GM23338 (cell line): ENCODE data around the gene LRRTM1. TPM values are rescaled to one million over a fixed set of nuclear protein-coding genes. Genes with fewer than 3 reads are reported as not detected.

Experiments used
- ATAC-seq: fragments of 200-7000 bp; cut with Tn5 transposase; 3 replicates; pipeline ENCODE4 v1.9.1; 2020
- DNase-seq: peaks from one replicate; pipeline ENCODE4 v3.0.0-alpha.2; 2015; ENCODE audit warnings: low spot score
- H2AFZ ChIP-seq: fragments of 200-600 bp; sonication (generic); 2 replicates; pipeline ENCODE4 v1.8.0; 2016; ENCODE audit warnings: antibody characterized with exemption, mild to moderate bottlenecking, moderate library complexity
- H3F3A ChIP-seq: fragments of 200-600 bp; sonication (generic); replicated peaks from 2 replicates; pipeline ENCODE4 v1.8.0; 2017; ENCODE audit warnings: antibody characterized with exemption, mixed run types, low read depth
- H3K27ac ChIP-seq: fragments of 200-600 bp; sonication (generic); 2 replicates; pipeline ENCODE4 v1.6.1; 2016; ENCODE audit warnings: low read depth
- H3K27me3 ChIP-seq: fragments of 200-600 bp; sonication (generic); 2 replicates; pipeline ENCODE4 v1.8.0; 2016; ENCODE audit warnings: mild to moderate bottlenecking, mixed run types, moderate library complexity; ENCODE audit not compliant: insufficient read depth
- H3K36me3 ChIP-seq: fragments of 200-600 bp; sonication (generic); 2 replicates; pipeline ENCODE4 v1.8.0; 2016; ENCODE audit warnings: mild to moderate bottlenecking; ENCODE audit not compliant: insufficient read depth
- H3K4me1 ChIP-seq: fragments of 200-600 bp; sonication (generic); 2 replicates; pipeline ENCODE4 v1.8.0; 2016; ENCODE audit warnings: mild to moderate bottlenecking, moderate library complexity; ENCODE audit not compliant: insufficient read depth
- H3K4me2 ChIP-seq: fragments of 200-600 bp; sonication (generic); 2 replicates; pipeline ENCODE4 v1.7.1; 2017; ENCODE audit warnings: mixed run types
- H3K4me3 ChIP-seq: fragments of 200-600 bp; sonication (generic); 2 replicates; pipeline ENCODE4 v1.6.1; 2016; ENCODE audit warnings: mixed run types
- H3K79me2 ChIP-seq: fragments of 200-600 bp; sonication (generic); replicated peaks from 2 replicates; pipeline ENCODE4 v1.8.0; 2017; ENCODE audit warnings: mild to moderate bottlenecking; ENCODE audit not compliant: insufficient read depth
- H3K9me2 ChIP-seq: fragments of 200-600 bp; sonication (generic); 2 replicates; pipeline ENCODE4 v1.8.0; 2017; ENCODE audit not compliant: insufficient read depth
- H4K20me1 ChIP-seq: fragments of 200-600 bp; sonication (generic); replicated peaks from 2 replicates; pipeline ENCODE4 v1.8.0; 2017; ENCODE audit warnings: mild to moderate bottlenecking; ENCODE audit not compliant: insufficient read depth
- H3K27ac Mint-ChIP-seq: 2 replicates; pipeline ENCODE4 v1.8.0; 2020; ENCODE audit warnings: inconsistent platforms, mild to moderate bottlenecking, moderate library complexity, mixed read lengths
- H3K27me3 Mint-ChIP-seq: 3 replicates; pipeline ENCODE4 v1.8.0; 2022; ENCODE audit warnings: low read depth, mild to moderate bottlenecking, moderate library complexity, mixed read lengths, inconsistent platforms; ENCODE audit not compliant: insufficient read depth, poor library complexity
- H3K36me3 Mint-ChIP-seq: 3 replicates; pipeline ENCODE4 v1.8.0; 2021; ENCODE audit warnings: low read depth, mild to moderate bottlenecking, inconsistent platforms, moderate library complexity, mixed read lengths
- H3K4me1 Mint-ChIP-seq: 3 replicates; pipeline ENCODE4 v1.8.0; 2020; ENCODE audit warnings: mild to moderate bottlenecking, inconsistent platforms, mixed read lengths
- H3K4me3 Mint-ChIP-seq: 3 replicates; pipeline ENCODE4 v1.8.0; 2021; ENCODE audit warnings: moderate library complexity, mild to moderate bottlenecking, inconsistent platforms, mixed read lengths
- H3K9me3 Mint-ChIP-seq: 3 replicates; pipeline ENCODE4 v1.8.0; 2020; ENCODE audit warnings: moderate library complexity, mild to moderate bottlenecking, inconsistent platforms, mixed read lengths
- CREB1 ChIP-seq: fragments of 250-450 bp; sonication (Bioruptor Pico); IDR thresholded peaks from 2 replicates; pipeline ENCODE4 v1.5.0; 2020; ENCODE audit warnings: low read depth, mild to moderate bottlenecking, moderate library complexity
- EZH2 ChIP-seq: fragments of 200-600 bp; sonication (generic); IDR thresholded peaks from one replicate; pipeline ENCODE4 v1.8.0; 2017; ENCODE audit warnings: antibody characterized with exemption, mild to moderate bottlenecking, low read depth; ENCODE audit not compliant: unreplicated experiment
- polyA plus RNA-seq: library from polyadenylated mRNA; unstranded; fragments of >200 nt; fragmentation: Nextera tagmentation; extraction: Ambion mirVana; gene quantifications from 2 replicates; pipeline ENCODE4 v1.2.1, GENCODE V29; 2016
- total RNA-seq: library from RNA; depleted of rRNA; stranded (reverse); fragments of >200 nt; shearing (Covaris generic); gene quantifications from 2 replicates; pipeline ENCODE4 v1.2.3, GENCODE V29; 2014
- TF ChIP-seq, protein P1 (sequence below): fragments of 250-450 bp; sonication (Bioruptor Pico); IDR thresholded peaks from 2 replicates; pipeline ENCODE4 v1.5.0; 2020; ENCODE audit warnings: mild to moderate bottlenecking, moderate library complexity
- TF ChIP-seq, protein P2 (sequence below): IDR thresholded peaks from 2 replicates; pipeline ENCODE4 v1.6.1; 2016; ENCODE audit warnings: antibody characterized with exemption
- TF ChIP-seq, protein P3 (sequence below): IDR thresholded peaks from one replicate; pipeline ENCODE4 v1.6.1; 2018; ENCODE audit warnings: antibody characterized with exemption; ENCODE audit not compliant: unreplicated experiment

Gene LRRTM1
- total and polyA plus RNA-seq, 2 experiments from 2014 or later = 0.34 to 1.3 TPM

DNA sequence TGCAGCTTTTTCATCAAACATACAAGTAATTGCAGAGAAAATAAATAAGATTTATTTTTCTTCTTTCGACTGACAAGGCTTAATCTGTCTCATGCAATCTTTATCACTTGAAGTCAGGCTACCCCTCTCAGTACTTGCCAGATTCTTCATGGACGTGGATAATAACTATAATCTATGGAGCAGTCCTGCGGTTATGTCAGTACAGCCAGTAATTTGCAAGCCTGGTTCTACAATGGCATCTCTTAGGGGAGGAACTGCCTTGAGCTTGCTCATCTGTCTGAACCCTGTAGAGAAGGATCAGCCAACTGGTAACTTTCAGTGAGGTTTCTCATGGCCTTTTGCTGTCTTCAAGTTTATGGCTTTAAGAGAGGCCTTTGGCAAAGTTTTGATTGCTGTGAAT is 35.5 kb upstream of the LRRTM1 start (continued):
- TF ChIP-seq, protein P1, sequence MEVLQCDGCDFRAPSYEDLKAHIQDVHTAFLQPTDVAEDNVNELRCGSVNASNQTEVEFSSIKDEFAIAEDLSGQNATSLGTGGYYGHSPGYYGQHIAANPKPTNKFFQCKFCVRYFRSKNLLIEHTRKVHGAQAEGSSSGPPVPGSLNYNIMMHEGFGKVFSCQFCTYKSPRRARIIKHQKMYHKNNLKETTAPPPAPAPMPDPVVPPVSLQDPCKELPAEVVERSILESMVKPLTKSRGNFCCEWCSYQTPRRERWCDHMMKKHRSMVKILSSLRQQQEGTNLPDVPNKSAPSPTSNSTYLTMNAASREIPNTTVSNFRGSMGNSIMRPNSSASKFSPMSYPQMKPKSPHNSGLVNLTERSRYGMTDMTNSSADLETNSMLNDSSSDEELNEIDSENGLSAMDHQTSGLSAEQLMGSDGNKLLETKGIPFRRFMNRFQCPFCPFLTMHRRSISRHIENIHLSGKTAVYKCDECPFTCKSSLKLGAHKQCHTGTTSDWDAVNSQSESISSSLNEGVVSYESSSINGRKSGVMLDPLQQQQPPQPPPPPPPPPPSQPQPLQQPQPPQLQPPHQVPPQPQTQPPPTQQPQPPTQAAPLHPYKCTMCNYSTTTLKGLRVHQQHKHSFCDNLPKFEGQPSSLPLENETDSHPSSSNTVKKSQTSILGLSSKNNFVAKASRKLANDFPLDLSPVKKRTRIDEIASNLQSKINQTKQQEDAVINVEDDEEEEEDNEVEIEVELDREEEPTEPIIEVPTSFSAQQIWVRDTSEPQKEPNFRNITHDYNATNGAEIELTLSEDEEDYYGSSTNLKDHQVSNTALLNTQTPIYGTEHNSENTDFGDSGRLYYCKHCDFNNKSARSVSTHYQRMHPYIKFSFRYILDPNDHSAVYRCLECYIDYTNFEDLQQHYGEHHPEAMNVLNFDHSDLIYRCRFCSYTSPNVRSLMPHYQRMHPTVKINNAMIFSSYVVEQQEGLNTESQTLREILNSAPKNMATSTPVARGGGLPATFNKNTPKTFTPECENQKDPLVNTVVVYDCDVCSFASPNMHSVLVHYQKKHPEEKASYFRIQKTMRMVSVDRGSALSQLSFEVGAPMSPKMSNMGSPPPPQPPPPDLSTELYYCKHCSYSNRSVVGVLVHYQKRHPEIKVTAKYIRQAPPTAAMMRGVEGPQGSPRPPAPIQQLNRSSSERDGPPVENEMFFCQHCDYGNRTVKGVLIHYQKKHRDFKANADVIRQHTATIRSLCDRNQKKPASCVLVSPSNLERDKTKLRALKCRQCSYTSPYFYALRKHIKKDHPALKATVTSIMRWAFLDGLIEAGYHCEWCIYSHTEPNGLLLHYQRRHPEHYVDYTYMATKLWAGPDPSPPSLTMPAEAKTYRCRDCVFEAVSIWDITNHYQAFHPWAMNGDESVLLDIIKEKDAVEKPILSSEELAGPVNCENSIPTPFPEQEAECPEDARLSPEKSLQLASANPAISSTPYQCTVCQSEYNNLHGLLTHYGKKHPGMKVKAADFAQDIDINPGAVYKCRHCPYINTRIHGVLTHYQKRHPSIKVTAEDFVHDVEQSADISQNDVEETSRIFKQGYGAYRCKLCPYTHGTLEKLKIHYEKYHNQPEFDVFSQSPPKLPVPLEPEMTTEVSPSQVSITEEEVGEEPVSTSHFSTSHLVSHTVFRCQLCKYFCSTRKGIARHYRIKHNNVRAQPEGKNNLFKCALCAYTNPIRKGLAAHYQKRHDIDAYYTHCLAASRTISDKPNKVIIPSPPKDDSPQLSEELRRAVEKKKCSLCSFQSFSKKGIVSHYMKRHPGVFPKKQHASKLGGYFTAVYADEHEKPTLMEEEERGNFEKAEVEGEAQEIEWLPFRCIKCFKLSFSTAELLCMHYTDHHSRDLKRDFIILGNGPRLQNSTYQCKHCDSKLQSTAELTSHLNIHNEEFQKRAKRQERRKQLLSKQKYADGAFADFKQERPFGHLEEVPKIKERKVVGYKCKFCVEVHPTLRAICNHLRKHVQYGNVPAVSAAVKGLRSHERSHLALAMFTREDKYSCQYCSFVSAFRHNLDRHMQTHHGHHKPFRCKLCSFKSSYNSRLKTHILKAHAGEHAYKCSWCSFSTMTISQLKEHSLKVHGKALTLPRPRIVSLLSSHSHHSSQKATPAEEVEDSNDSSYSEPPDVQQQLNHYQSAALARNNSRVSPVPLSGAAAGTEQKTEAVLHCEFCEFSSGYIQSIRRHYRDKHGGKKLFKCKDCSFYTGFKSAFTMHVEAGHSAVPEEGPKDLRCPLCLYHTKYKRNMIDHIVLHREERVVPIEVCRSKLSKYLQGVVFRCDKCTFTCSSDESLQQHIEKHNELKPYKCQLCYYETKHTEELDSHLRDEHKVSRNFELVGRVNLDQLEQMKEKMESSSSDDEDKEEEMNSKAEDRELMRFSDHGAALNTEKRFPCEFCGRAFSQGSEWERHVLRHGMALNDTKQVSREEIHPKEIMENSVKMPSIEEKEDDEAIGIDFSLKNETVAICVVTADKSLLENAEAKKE (CRISPR knock-in tag) = no peak

DNA sequence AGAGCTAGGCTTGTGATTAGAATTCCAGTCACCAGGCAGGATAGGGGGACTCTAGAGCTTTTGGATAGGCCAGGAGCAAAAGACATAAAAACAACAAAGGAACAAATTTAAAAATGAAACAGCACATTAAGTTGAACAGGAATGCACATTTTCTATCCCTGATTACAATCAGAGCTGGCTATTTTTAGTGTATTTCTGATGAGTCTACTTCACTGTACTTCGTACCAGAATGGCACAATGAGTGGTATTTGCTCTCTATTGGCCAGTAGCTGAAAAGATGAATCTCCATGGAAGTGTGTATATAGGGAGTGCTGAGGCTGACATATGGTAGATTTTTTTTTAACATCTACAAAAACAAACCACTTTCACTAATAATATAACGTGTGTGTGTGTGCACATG is 34.2 kb upstream of the LRRTM1 start:
- H3K4me3 ChIP-seq = no peak overlapping the region
- Mint-ChIP-seq H3K36me3 (no peaks in the 10 kb centered on the region), H3K27me3 (no peaks in the 10 kb centered on the region), H3K4me1 (no peaks in the 10 kb centered on the region), H3K4me3 (no peak overlapping the region), H3K27ac (no peak overlapping the region), H3K9me3 (no peaks in the 10 kb centered on the region)
- H3F3A ChIP-seq = no peaks in the 10 kb centered on the region
- no peak for ATAC-seq
- H4K20me1 ChIP-seq = no peaks in the 10 kb centered on the region
- TF ChIP-seq, protein P2, sequence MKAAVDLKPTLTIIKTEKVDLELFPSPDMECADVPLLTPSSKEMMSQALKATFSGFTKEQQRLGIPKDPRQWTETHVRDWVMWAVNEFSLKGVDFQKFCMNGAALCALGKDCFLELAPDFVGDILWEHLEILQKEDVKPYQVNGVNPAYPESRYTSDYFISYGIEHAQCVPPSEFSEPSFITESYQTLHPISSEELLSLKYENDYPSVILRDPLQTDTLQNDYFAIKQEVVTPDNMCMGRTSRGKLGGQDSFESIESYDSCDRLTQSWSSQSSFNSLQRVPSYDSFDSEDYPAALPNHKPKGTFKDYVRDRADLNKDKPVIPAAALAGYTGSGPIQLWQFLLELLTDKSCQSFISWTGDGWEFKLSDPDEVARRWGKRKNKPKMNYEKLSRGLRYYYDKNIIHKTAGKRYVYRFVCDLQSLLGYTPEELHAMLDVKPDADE = no peak
- TF ChIP-seq, protein P3, sequence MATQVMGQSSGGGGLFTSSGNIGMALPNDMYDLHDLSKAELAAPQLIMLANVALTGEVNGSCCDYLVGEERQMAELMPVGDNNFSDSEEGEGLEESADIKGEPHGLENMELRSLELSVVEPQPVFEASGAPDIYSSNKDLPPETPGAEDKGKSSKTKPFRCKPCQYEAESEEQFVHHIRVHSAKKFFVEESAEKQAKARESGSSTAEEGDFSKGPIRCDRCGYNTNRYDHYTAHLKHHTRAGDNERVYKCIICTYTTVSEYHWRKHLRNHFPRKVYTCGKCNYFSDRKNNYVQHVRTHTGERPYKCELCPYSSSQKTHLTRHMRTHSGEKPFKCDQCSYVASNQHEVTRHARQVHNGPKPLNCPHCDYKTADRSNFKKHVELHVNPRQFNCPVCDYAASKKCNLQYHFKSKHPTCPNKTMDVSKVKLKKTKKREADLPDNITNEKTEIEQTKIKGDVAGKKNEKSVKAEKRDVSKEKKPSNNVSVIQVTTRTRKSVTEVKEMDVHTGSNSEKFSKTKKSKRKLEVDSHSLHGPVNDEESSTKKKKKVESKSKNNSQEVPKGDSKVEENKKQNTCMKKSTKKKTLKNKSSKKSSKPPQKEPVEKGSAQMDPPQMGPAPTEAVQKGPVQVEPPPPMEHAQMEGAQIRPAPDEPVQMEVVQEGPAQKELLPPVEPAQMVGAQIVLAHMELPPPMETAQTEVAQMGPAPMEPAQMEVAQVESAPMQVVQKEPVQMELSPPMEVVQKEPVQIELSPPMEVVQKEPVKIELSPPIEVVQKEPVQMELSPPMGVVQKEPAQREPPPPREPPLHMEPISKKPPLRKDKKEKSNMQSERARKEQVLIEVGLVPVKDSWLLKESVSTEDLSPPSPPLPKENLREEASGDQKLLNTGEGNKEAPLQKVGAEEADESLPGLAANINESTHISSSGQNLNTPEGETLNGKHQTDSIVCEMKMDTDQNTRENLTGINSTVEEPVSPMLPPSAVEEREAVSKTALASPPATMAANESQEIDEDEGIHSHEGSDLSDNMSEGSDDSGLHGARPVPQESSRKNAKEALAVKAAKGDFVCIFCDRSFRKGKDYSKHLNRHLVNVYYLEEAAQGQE = no peak
- TF ChIP-seq CREB1 (CRISPR knock-in tag) (no peak), EZH2 (no peak)
- no peaks in the 10 kb centered on the region for H3K4me1 ChIP-seq
- no peak overlapping the region for H3K4me2 ChIP-seq
- no peaks in the 10 kb centered on the region for H3K27me3 ChIP-seq
- no peaks in the 10 kb centered on the region for H3K36me3 ChIP-seq
- peaks cover 10% of the 10 kb centered on the region; the same call in 1 of the 2 replicates for H3K9me2 ChIP-seq
- H3K79me2 ChIP-seq = no peaks in the 10 kb centered on the region
- no peak overlapping the region for H2AFZ ChIP-seq
- DNase-seq = no peak
- H3K27ac ChIP-seq = no peak overlapping the region
